IPS-15b (cell line): ENCODE measurements around the gene PRKACB.

ENCODE experiments used
- H3K27me3 ChIP-seq: one replicate; pipeline ENCODE4 v1.6.1; 2013; ENCODE audit warnings: low read length; ENCODE audit not compliant: control insufficient read depth, insufficient read depth
- H3K36me3 ChIP-seq: one replicate; pipeline ENCODE4 v1.6.1; 2013; ENCODE audit warnings: low read length; ENCODE audit not compliant: control insufficient read depth, insufficient read depth
- H3K4me1 ChIP-seq: one replicate; pipeline ENCODE4 v1.6.1; 2013; ENCODE audit warnings: mild to moderate bottlenecking, low read length; ENCODE audit not compliant: control insufficient read depth, insufficient read depth
- H3K4me3 ChIP-seq: one replicate; pipeline ENCODE4 v1.5.1; 2013; ENCODE audit warnings: low read depth, low read length
- H3K9ac ChIP-seq: one replicate; pipeline ENCODE4 v1.6.1; 2013; ENCODE audit warnings: low read depth, mild to moderate bottlenecking, low read length
- H3K9me3 ChIP-seq: one replicate; pipeline ENCODE4 v1.6.1; 2013; ENCODE audit warnings: mild to moderate bottlenecking, low read length; ENCODE audit not compliant: control insufficient read depth, insufficient read depth

PRKACB gene

DNA sequence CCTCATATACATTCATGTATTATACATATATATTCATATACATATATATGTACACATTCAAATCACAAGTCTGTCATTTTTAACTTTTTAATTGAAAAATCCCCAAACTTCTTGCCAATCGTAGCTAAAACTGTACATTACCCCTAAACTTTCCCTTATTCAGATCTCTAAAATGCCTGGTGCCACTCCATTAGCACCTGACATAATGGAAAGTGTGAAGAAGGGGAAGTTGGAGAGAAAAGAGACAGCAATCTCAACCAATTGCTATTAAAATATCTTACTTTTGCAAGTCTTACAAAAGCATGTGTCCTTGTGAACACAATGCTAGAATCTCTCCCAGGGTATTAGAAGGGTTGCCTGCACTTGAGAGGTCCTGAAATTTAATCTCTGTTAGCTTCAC lies 22.7 kb upstream of the PRKACB start:
- Histone ChIP-seq H3K4me3 (no peak overlapping the region), H3K27me3 (no peaks in the 10 kb centered on the region), H3K36me3 (no peaks in the 10 kb centered on the region), H3K9ac (no peak overlapping the region), H3K9me3 (no peaks in the 10 kb centered on the region), H3K4me1 (no peaks in the 10 kb centered on the region)

DNA sequence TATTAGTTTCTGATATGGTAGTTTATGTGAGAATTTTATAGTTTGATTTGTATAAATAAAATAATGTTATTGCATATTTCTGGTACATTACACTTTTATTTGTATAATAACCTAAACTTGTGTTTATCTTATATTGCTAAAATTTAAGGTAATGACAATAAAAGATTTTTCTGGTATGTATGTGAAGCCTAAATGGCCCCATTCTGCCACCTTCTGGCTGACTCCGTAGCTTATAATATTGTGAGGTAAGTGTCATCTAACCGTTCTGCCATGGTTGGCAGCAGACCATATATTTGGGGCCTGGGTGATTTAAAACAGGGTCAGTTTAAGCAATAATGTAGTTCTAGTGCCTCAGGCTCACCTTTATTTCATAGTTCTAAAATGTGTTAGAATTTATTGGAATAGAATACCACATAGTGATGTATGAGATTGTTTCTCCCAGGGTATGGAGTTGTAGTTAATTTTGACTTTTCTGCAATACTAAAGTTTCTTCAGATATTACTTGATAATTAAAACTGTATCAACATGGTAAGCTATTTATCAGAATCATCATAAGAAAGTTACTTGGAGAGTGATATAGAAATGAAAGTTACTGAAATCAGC lies 21.2 kb upstream of the PRKACB start:
- Histone ChIP-seq H3K36me3 (no peaks in the 10 kb centered on the region), H3K9ac (no peak overlapping the region), H3K4me3 (no peak overlapping the region), H3K4me1 (no peaks in the 10 kb centered on the region), H3K27me3 (no peaks in the 10 kb centered on the region), H3K9me3 (no peaks in the 10 kb centered on the region)

DNA sequence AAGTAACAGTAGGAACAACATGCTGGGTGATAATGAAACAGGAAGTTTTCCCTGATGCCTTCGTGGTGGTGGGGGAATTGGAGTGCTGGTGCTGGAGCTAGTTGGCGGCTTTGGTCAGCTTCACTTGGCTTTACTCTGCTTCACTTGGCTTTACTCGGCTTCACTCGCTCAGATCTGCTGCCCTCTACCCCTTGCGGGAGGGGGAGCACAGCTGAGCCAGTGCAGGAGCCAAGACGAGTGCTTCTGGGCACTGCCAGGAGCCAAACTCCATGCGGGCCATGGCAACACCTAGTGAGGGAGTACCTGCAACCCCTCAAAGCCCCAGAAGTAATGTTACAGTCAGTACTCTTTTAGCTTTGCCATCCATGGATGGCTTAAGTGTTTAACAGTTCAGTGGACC lies 10.6 kb upstream of the PRKACB start:
- H3K4me3 ChIP-seq = no peak overlapping the region
- H3K27me3 ChIP-seq = no peaks in the 10 kb centered on the region
- no peaks in the 10 kb centered on the region for H3K9me3 ChIP-seq
- H3K9ac ChIP-seq = no peak overlapping the region
- H3K4me1 ChIP-seq = no peaks in the 10 kb centered on the region
- H3K36me3 ChIP-seq = no peaks in the 10 kb centered on the region

DNA sequence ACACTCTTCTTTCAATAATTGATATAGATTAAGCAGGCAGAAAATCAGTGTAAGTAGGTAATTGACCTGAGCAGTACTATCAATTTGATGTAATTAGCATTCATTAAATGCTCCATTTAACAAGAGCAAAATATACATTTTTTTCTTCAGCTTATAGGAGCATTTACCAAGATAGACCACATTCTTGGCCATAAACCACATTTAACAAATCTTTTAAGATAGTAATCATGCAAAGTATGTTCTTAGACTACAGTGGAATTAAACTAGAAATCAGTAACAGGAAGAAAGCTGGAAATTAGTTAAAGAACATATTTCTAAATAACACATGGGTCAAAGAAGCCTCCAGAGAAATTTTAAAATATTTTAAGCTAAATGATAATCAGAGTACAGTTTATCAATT lies 8.7 kb upstream of the PRKACB start:
- Histone ChIP-seq H3K9me3 (no peaks in the 10 kb centered on the region), H3K36me3 (no peaks in the 10 kb centered on the region), H3K27me3 (no peaks in the 10 kb centered on the region), H3K4me1 (no peaks in the 10 kb centered on the region), H3K4me3 (no peak overlapping the region), H3K9ac (no peak overlapping the region)

DNA sequence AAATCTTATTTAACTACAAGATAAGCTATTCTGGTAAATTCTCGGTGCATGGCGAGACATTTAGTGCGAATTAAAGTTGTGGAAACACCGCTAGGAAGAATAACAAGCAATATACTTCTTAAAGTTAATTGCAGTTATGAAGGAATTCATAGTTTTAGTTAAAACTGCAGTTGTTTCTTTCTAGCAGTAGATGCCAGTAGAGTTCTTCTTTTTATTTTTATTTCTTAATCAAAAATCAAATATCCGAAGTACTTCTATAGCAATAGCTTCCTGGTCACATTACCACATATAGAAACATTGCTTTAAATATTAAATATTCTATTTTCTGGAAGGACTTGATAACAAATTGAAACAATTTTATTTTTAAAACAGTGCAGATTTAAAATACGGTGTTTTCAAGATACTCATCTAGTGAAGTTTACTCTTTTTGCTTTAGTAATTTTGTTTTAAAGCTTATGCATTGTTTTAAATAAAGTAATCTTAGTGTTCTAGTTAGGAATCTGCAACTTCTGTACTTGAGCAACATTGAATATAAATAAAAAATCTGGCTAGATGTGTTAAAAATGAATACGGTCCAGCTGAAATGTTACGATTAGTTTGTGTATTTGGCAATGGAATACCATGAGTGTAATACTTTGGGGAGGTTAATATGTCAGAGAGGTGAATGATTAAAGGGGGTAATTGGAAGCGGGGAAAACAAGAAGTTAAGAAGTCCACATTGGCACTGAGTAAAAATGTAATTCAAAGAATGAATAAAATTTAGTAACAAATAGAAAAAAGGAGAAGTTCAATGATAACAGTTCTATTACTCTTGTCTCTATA lies 2.7 kb upstream of the PRKACB start:
- Histone ChIP-seq H3K4me3 (no peak overlapping the region), H3K4me1 (no peaks in the 10 kb centered on the region), H3K9me3 (no peaks in the 10 kb centered on the region), H3K9ac (no peak overlapping the region), H3K36me3 (no peaks in the 10 kb centered on the region), H3K27me3 (no peaks in the 10 kb centered on the region)

DNA sequence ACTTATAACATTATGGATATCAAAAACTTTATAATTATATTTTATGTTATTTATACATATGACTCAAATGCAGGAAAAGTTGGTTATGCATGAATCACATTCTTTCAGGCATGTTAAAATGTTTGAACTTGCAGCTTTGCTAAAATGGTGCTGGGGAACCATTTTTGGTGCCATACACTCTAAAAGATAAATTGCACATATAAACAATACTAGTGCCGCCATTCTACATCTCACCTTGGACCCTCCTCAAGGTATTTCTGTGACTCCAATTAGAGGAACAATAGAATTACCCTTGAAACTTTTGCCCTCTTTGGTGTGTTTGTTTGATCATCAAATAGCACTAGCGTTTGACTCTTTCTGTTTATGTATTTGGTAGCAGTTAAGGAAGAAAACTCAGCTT lies 997 bp downstream of the PRKACB start:
- Histone ChIP-seq H3K4me3 (no peak overlapping the region), H3K4me1 (no peaks in the 10 kb centered on the region), H3K36me3 (no peaks in the 10 kb centered on the region), H3K27me3 (no peaks in the 10 kb centered on the region), H3K9ac (no peak overlapping the region), H3K9me3 (no peaks in the 10 kb centered on the region)

DNA sequence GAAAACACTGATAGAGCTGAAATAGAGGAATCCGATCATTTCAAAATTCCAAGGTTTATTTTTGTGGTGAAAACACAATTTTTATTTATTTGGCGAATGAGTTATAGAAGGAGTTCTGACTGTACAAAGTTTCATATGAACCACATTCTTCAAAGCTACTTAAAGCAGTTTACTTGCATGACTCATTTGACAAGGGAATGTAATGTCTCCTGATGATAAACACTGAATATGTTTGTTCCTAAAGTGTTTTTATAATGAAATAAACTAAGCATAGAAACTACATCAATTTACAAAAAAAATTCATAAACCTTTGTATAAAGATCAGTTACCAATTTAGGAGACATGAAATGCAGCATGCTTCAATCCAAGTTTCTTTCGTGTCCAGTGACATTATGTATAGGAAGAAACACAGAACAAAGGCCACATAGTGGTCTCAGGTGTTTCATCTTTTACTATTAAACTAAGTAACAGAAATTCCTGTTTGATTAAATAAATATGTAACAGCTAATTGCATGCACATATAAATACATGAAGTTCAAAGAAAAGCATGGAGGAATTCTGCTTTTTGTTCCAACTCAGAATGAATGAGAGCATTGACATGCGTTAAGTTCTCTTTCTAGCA lies 2.5 kb downstream of the PRKACB start:
- H3K9ac ChIP-seq = no peak overlapping the region
- no peaks in the 10 kb centered on the region for H3K36me3 ChIP-seq
- H3K27me3 ChIP-seq = no peaks in the 10 kb centered on the region
- H3K9me3 ChIP-seq = no peaks in the 10 kb centered on the region
- no peak overlapping the region for H3K4me3 ChIP-seq
- H3K4me1 ChIP-seq = no peaks in the 10 kb centered on the region

DNA sequence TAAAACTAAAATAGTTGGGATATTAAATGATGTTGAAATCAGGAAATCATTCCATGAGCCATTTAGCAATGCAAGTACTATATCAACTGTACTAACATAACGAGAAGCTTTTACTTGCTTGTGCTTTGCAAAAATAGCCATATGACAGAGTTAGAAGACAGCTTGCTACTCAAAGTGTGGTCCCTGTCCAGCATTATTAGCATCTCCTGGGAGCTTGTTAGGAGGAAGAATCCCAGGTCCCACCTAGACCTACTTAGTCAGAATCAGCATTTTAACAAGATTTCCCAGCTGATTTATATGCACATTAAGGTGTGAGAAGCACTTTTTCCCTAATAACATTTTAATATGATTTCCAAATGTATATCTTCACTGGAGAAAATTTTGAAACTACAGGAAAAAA lies 4.7 kb downstream of the PRKACB start:
- H3K9me3 ChIP-seq = no peaks in the 10 kb centered on the region
- no peak overlapping the region for H3K4me3 ChIP-seq
- no peaks in the 10 kb centered on the region for H3K27me3 ChIP-seq
- H3K36me3 ChIP-seq = no peaks in the 10 kb centered on the region
- no peaks in the 10 kb centered on the region for H3K4me1 ChIP-seq
- no peak overlapping the region for H3K9ac ChIP-seq

DNA sequence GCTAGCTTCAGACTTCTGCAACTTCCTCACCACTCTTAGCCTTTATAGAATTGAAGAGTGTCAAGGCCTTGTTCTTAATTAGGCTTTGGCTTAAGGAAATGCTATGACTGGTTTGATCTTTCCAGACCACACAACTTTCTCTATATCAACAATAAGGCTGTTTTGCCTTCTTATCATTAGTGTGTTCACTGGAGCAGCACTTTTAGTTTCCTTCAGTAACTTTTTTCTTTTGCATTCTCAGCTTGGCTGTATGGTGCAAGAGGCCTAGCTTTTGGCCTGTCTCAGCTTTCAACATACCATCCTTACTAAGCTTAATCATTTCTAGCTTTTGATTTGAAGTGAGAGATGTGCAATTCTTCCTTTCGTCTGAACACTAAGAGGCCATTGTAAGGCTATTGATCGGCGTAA lies 8.6 kb downstream of the PRKACB start:
- no peak overlapping the region for H3K4me3 ChIP-seq
- H3K36me3 ChIP-seq = no peaks in the 10 kb centered on the region
- no peaks in the 10 kb centered on the region for H3K9me3 ChIP-seq
- no peaks in the 10 kb centered on the region for H3K27me3 ChIP-seq
- H3K9ac ChIP-seq = no peak overlapping the region
- no peaks in the 10 kb centered on the region for H3K4me1 ChIP-seq

DNA sequence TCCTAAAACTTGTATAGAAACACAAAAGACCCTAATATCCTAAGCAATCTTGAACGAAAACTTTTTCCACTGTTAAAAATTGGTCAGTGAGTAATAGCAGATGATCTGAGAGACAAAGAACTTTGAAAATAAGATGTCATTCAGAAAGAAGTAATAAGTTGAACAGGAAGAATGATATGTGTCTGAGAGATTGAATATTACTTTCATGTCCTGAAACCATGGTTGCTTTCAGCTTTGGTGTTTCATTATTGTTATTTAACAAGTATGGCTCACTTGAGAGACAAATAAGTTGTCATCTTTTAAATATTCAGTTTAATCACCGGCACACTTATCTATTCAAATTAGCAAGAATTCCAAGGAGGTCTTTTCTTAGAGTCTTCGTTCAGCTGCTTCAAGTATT lies 11.4 kb downstream of the PRKACB start:
- no peaks in the 10 kb centered on the region for H3K36me3 ChIP-seq
- no peak overlapping the region for H3K4me3 ChIP-seq
- H3K9ac ChIP-seq = no peak overlapping the region
- H3K4me1 ChIP-seq = no peaks in the 10 kb centered on the region
- no peaks in the 10 kb centered on the region for H3K9me3 ChIP-seq
- H3K27me3 ChIP-seq = no peaks in the 10 kb centered on the region

DNA sequence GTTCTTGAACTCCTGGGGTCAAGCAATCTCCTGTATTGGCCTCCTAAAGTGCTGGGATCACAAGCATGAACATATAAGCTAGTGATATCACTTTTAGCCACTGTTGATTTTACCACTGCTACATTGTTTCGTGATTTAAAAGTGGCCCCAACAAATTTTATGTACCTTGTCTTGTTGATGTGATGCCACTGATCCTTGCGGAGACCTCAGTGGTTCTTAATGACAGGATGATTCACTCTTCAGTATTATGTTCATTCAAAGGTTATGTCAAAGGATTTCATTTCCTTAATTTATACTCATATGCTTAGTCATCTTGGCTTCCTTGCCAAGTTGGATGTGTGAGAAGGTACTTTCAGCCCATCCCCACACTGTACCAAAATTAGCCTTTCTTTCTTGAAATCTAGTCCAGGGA lies 12.1 kb downstream of the PRKACB start:
- H3K4me3 ChIP-seq = no peak overlapping the region

More for the DNA sequence above, 12.1 kb downstream of the PRKACB start:
- no peaks in the 10 kb centered on the region for H3K9me3 ChIP-seq
- no peaks in the 10 kb centered on the region for H3K36me3 ChIP-seq
- H3K9ac ChIP-seq = no peak overlapping the region
- H3K27me3 ChIP-seq = no peaks in the 10 kb centered on the region
- H3K4me1 ChIP-seq = no peaks in the 10 kb centered on the region
